GM06990 (cell line): ENCODE data around the gene FLNA.
A peak's percentile ranks its signal among the peaks of the same experiment; 100 is the strongest.
"Not testable (repeated sequence)": the region's sequence is repeated elsewhere in the genome, so short reads cannot be mapped to it uniquely, and the experiment has no call there.

Experiments
- DNase-seq: peaks from one replicate; pipeline ENCODE4 v3.0.0-alpha.2; 2011; ENCODE audit not compliant: insufficient read length; ENCODE audit errors: extremely low read depth
- H3K27me3 ChIP-seq: replicated peaks from 2 replicates; pipeline ENCODE4 v1.6.0; 2011; ENCODE audit warnings: low read length; ENCODE audit not compliant: control insufficient read depth, insufficient read depth
- H3K36me3 ChIP-seq: 2 replicates; pipeline ENCODE4 v1.5.1; 2011; ENCODE audit warnings: low read length; ENCODE audit not compliant: control insufficient read depth, insufficient read depth
- H3K4me3 ChIP-seq: replicated peaks from 2 replicates; pipeline ENCODE4 v1.5.1; 2011; ENCODE audit warnings: low read depth, mild to moderate bottlenecking, control low read depth, low read length
- TF ChIP-seq, protein P1 (sequence below): IDR thresholded peaks from 2 replicates; pipeline ENCODE4 v1.5.1; 2011; ENCODE audit warnings: low read length, control low read depth, mild to moderate bottlenecking, inconsistent platforms; ENCODE audit not compliant: insufficient read depth, poor library complexity, severe bottlenecking

The FLNA gene

DNA sequence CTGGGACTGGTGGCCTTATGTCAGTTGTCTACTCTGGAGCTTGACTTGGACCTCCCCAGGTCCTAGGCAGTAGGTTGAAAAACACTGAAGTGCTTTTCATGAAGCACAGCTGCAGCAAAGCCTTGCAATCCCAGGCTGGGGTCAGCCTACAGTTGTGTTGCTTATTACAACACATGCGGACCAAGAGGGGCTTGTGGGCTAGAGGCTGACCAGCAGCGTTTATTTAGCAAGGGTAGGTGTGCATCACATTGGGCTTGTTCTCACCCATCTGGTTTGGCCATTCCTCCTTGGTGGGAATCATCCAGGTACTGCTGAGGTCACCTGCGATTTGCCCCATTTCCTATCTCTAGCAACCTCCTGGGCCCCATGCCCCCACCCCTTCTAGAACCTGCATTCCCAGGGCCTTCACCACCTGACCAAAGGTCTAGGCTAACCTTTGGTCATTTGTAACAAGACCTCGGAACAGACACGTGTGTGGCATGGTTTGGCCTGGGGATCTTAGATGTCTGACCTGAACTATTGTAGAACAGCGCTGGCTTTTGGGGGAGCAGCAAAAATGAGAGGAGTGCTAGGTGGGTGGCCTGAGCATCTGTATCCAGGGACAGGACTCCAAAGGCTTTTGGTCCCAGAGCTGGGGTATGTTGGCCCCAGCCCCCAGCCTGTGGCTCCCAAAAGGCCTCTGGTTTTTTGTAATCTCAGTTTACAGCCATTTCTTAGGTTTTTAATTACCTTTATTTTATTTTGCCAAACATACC lies 26.8 kb upstream of the FLNA start:
- DNase-seq, result no peak
- H3K36me3 ChIP-seq, result peaks cover 11% of the 10 kb centered on the region
- no peak overlapping the region for H3K4me3 ChIP-seq
- TF ChIP-seq, protein P1, sequence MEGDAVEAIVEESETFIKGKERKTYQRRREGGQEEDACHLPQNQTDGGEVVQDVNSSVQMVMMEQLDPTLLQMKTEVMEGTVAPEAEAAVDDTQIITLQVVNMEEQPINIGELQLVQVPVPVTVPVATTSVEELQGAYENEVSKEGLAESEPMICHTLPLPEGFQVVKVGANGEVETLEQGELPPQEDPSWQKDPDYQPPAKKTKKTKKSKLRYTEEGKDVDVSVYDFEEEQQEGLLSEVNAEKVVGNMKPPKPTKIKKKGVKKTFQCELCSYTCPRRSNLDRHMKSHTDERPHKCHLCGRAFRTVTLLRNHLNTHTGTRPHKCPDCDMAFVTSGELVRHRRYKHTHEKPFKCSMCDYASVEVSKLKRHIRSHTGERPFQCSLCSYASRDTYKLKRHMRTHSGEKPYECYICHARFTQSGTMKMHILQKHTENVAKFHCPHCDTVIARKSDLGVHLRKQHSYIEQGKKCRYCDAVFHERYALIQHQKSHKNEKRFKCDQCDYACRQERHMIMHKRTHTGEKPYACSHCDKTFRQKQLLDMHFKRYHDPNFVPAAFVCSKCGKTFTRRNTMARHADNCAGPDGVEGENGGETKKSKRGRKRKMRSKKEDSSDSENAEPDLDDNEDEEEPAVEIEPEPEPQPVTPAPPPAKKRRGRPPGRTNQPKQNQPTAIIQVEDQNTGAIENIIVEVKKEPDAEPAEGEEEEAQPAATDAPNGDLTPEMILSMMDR, result no peak
- H3K27me3 ChIP-seq, result no peaks in the 10 kb centered on the region

DNA sequence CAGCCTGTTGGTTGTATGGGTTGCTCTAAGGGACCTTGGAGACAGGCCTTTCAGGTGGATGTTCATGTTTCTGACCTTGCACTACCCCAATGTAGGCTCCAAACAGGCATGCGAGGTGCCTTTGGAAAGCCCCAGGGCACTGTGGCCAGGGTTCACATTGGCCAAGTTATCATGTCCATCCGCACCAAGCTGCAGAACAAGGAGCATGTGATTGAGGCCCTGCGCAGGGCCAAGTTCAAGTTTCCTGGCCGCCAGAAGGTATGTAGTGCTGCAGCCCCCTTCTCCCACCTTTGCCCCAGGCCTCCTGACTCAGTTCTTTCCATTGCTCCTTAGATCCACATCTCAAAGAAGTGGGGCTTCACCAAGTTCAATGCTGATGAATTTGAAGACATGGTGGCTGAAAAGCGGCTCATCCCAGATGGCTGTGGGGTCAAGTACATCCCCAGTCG lies 26.0 kb upstream of the FLNA start:
- Histone ChIP-seq H3K36me3 (peaks cover 11% of the 10 kb centered on the region), H3K4me3 (peak overlapping the region; percentile 89)
- DNase-seq, H3K27me3 ChIP-seq: not testable (repeated sequence)

DNA sequence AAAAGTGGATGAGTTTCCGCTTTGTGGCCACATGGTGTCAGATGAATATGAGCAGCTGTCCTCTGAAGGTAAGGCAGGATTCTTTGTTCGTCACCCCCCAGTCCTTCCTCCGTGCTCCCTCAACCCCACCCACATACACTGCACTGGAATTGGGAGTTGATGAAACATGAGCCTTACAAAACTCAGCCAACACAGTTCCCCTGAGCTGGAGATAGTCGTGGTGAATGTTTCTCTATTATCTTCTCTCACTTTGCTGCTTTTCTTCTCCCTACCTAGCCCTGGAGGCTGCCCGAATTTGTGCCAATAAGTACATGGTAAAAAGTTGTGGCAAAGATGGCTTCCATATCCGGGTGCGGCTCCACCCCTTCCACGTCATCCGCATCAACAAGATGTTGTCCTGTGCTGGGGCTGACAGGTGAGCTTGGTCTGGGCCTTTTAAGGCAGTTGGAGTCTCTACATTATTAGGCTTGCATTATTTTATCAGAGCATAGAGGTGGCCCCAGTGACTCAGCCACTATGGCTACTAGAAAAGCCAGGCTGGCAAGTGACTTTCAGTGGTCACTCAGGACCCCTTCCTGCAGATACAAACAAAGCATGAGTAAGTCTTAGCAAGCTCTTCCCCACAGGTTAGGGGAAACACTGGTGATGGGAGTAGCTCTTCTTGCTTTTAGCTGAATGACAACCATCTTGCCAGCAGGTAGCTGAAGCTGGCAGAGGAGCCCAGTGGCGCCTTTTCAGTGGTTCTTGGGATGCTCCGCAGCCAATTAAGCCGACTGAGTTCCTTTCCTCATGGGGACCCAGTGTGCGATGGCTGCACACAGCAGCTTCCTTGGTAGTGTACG lies 25.3 kb upstream of the FLNA start:
- Histone ChIP-seq H3K36me3 (peaks cover 11% of the 10 kb centered on the region), H3K27me3 (no peaks in the 10 kb centered on the region), H3K4me3 (peak overlapping the region; percentile 89)
- TF ChIP-seq, protein P1, result no peak
- DNase-seq, result no peak

DNA sequence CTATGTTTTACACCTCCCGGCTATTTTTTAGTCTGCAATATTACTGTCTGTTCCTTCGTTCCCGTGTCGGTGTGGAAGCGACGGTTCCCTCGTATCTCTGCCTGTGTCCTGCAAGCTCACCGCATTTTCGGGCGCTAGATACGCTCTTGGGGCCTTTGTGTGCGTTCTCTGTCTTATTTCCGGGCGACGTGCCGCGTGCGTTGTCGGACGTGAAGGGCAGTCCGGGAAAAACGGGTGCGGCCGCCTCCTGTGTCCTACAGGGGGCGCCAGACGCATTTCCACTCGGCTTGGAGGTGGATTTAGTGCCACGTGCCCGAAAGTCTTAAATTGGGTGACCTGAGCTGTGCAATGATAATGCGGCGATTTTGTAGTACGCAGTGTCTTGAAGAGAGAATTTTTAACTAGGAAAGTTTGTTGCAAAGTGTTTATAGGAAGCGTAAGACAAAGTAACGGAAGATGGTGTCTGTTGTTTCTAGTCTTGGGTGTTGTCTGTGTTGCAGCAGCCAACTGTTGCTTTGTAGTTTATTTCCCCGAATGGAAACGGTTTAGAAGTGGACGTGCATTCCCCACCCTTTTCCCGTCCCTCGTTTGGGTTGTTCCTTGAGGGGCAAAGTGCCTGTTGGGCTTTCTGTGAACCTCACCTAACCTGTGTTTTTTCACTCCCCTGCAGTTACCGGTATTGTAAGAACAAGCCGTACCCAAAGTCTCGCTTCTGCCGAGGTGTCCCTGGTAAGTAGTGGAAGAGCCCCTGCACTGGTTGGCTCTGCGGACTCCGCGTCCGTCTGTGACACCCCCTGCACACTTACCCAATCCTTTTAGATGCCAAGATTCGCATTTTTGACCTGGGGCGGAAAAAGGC lies 24.5 kb upstream of the FLNA start:
- Histone ChIP-seq H3K27me3 (no peaks in the 10 kb centered on the region), H3K4me3 (peak overlapping the region; percentile 89), H3K36me3 (peaks cover 11% of the 10 kb centered on the region)
- TF ChIP-seq, protein P1, result peak; percentile 73
- DNase-seq, result peak; percentile 76

DNA sequence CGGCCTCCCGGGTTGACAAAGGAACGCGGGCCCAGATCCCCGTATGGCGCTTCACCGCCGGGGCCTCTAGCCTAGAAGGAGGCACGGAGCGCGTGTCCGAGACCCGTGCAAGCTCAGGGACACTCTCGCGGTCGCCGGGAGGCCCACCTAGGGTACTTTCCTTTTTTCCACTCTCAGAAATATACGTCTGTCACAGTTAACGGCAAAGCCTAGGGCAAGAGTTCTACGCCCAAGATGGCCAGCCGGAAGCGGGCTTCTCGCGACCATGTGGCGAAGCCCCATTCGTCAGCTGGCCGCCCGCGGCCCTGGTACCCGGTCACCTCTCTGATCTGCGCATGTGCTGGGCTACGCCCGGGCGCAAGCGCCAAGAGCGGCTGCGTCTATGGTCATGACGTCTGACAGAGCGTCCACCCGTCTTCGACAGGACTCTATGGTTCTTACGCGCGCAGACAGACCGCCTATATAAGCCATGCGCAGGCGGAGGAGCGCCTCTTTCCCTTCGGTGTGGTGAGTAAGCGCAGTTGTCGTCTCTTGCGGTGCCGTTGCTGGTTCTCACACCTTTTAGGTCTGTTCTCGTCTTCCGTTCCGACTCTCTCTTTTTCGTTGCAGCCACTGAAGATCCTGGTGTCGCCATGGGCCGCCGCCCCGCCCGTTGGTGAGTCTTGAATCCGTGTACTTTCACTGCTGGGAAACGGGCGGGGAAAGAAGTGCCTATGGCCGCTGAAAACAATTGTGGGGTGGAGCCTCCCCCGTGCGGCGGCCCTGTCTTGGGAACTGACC lies 23.6 kb upstream of the FLNA start, which contains the start of gene RPL10:
TSS of gene RPL10 (plus strand) at position 490 of the 780 bp plus-strand sequence. CDS start at position 633, 143 bp downstream.
- TF ChIP-seq, protein P1, result no peak
- Histone ChIP-seq H3K36me3 (peaks cover 11% of the 10 kb centered on the region), H3K27me3 (no peaks in the 10 kb centered on the region), H3K4me3 (peak within 1 kb of the TSS; percentile 89)
- peak; percentile 96 for DNase-seq
